Kidney glomerular epithelial cell (primary cell): ENCODE data around the gene COQ8B.
A peak's percentile ranks its signal among the peaks of the same experiment; 100 is the strongest.
"Not testable (repeated sequence)": the region's sequence is repeated elsewhere in the genome, so short reads cannot be mapped to it uniquely, and the experiment has no call there.

ENCODE experiments used
- DNase-seq: peaks from one replicate; lab custom pipeline; 2025; lab: John Stamatoyannopoulos, UW

COQ8B gene

DNA sequence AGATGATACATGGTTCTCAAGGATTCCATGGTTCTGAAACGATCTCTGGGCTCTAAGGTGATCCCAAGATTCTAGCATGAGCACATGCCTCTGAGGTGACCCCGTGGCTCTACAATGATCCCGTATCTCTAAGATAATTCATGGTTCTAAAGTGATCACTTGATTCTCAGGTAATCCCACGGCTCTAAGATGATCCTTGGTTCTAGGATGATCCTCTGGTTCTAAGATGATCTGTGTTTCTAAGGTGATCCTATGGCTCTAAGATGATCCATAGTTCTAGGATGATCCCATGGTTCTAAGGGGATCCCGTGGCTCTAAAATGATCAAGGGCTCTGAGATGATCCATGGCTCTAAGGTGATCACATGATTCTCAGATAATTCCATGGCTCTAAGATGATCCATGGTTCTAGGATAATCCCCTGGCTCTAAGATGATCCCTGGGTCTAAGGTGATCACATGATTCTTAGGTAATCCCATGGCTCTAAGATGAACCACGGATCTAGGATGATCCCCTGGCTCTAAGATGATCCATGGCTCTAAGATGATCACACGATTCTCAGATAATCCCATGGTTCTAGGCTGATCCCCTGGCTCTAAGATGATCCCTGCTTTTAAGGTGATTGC is 47.6 kb downstream of the COQ8B start:
- no peak for DNase-seq

DNA sequence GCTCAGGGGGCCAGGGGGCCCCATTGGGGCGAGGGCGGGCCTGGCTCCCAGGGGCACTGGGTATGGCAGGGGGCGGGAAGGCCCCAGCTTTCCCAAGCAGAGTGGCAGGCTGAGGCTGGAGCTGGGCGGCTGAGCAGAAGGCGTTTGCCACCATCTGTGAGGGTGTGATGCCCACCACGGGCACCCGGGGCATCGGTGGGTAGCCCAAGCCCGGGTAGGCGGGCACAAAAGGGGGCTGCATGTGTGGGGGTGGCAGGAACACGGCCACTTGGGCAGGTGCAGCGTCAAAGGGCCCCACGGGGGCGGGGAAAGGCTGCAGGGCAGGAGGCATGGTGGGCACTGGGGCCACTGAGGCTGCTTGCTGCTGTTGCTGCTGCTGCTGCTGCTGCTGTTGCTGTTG is 49.1 kb downstream of the COQ8B start:
- no peak for DNase-seq

DNA sequence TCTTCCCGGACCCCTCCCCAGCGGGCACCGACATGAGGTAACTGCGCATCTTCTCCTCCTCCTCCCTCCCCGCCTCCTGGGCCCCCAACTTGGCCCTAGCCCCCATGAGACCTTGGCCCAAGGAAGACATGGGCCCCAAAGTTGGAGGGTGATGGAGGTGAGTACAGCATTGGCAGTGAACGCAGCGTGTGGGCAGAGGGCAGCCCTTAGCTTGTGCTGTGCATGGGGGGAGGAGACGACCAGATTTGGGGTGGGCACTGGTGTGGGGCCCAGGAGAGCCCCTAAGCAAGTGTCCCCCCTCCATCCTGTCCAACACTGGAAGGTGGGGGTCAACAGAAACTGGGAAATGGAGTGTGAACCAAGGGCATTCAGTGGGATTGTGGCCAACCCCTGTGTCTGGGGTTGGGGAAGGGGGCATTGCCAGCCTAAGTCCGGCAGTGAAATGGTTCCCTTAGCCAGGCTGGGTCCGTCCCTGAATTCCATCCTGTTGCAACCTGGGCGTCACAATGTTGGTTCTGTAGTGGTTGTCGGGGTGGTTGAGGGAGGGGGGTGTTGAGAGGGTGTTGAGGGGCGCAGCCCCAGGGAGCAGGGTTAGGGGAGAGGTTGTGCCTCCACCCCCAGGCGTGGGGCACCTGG is 49.8 kb downstream of the COQ8B start:
- DNase-seq = no peak

DNA sequence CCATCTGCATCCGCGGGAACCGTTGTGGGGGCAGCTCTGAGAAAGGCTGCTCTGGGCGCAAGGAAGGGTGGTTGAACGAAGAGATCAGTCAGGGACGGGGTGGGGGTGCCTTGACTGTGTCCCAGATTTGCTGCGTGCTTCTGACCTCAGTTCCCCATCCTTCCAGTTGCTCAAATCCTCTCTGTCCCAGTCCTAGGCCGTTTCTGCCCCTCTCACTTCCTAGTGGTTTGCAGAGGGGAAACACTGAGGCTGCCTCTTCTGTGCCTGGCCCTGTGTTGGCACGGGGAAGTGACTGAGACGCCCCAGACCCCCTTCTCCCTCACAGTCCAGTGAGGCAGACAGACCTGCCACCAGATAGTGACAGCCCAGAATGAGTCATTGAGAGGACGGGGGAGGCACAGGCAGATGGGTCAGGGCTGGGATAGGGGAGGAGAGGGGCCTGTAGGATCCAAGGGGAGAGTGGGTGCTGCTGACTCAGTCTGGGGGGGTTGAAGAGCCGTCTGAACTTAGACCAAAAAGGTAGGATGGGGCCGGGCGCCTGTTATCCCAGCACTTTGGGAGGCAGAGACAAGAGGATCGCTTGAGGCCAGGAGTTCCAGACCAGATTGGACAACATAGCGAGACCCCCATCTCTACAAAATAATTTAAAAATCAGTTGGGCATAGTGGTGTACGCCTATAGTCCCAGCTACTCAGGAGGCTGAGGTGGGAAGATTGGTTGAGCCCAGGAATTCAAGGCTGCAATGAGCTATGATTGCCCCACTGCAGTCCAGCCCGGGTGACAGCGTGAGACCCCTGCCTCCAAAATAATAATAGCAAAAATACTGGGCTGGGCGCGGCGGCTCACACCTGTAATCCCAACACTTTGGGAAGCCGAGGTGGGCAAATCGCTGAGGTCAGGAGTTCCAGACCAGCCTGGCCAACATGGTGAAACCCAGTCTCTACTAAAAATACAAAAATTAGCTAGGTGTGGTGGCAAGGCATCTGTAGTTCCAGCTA is 52.7 kb downstream of the COQ8B start:
- peak; percentile 56 for DNase-seq

DNA sequence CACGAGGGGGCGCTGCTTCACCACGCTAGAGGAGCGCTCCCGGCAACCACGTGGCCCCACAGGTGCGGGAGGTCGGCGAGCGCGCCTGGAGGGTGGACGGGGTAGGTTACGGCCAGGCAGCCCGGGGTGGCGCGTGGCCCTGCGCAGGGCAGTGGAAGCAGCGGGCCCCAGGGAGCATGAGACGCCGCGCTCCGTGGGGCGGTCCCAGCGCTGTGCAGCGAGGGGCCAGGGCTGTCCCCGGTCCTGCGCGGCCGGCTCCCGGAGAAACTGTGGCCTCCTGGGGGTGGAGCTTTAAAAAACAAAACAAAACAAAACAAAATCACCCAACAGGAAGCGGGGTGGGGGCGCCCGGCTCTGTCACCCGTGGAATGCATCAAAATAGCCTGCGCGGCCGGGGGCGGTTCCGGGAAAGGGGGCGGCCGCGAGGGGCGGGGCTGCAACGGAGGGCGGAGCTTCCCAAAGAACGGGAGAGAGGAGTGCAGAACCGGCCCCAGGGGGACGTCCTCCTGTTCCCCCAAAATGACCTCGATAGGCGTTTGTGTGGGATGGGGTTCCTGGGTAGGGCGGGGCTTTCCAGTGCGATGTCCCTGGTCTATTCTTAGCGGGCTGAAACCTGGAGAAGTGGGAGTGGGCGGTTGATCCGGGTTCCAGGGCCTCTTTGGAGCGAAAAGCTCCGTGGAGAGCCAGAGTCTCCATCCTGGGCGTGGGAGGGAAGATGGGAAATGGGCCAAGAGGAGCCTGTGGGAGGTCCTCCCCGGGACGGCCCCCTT is 53.6 kb downstream of the COQ8B start:
- peak; percentile 73 for DNase-seq

DNA sequence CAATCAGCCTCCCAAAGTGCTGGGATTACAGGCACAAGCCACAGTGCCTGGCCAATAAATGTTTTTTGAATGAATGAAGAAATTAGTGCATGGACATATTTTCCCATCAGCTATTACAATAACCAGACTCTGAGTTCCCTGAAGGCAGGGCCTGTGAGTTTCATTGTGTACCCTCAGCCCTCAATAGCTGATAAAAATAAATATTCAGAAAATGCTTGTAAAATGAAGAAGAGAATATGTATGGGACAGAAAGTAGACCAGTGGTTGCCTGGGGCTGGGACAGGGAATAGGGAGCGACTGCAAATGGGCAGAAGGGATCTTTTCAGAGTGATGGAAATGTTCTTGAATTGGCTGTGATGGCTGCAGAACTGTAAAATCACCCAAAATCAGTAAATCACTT is 55.1 kb downstream of the COQ8B start:
- no peak for DNase-seq

DNA sequence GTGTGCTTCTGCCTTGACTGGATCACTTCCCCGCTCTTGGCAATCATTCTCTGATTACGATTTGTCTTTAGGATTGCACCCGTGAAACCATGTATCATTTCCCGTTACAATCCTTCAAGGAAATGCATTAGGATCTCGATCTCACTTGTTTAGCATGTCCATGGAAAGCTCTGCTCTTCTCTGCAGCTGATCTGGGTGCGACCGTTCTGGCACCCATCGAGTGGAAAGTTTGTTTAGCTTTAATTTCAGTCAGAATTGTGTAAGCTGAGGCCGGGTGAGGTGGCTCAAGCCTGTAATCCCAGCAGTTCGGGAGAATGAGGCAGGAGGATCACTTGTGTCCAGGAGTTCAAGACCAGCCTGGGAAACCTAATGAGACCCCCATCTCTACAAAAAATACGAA is 57.1 kb downstream of the COQ8B start:
- no peak for DNase-seq

DNA sequence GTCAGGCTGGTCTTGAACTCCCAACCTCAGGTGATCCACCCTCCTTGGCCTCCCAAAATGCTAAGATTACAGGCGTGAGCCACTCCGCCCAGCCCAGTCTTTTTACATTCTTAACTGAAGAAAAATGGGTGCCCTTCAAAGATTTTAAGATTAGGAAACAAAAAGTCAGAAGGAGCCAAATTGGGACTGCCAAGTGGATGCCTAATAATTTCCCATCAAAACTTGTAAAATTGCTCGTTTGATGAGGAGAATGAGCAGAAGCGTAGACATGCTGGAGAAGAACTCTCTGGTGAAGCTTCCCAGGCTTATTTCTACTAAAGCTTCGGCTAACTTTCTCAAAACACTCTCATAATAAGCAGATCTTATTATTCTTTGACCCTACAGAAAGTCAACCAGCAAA is 57.6 kb downstream of the COQ8B start:
- DNase-seq = no peak

DNA sequence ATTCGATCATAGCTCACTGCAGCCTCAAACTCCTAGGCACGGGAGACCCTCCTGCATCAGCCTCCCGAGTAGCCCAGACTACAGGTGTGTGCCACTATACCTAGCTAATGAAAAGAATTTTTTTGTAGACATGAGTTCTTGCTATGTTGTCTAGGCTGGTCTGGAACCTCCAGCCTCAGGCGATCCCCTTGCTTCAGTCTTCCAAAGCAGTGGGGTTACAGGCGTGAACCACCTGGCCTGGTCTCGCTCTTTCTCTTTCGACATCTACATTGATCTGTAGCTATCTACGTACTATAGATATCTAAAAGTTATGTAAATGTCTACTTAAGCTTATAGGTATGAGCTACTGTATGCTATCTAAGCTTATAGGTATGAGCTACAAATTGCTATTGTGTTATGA is 58.7 kb downstream of the COQ8B start:
- DNase-seq = no peak

DNA sequence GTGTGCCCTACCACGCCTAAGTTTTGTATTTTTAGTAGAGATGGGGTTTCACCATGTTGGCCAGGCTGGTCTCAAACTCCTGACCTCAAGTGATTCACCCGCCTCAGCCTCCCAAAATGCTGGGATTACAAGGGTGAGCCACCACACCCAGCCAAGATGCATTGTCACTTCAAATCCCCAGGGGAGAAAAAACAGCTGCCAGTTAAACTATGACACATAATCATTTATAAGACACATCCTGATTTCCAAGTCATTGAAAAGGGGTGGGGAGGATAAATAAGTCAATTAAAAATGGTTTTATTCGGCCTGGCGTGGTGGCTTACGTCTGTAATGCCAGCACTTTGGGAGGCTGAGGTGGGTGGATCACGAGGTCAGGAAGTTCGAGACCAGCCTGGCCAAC is 61.0 kb downstream of the COQ8B start:
- not testable (repeated sequence) for DNase-seq

DNA sequence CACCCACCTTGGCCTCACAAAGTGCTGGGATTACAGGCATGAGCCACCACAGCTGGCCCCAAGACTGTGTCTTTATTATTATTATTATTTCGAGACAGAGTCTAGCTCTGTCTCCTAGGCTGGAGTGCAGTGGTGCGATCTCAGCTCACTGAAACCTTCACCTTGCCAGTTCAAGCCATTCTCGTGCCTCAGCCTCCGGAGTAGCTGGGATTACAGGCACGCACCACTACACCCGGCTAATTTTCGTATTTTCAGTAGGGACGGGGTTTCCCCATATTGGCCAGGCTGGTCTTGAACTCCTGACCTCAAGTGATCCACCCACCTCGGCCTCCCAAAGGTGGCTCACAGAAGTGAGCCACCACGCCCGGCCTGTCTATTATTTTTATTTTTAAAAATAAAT is 64.4 kb downstream of the COQ8B start:
- not testable (repeated sequence) for DNase-seq

DNA sequence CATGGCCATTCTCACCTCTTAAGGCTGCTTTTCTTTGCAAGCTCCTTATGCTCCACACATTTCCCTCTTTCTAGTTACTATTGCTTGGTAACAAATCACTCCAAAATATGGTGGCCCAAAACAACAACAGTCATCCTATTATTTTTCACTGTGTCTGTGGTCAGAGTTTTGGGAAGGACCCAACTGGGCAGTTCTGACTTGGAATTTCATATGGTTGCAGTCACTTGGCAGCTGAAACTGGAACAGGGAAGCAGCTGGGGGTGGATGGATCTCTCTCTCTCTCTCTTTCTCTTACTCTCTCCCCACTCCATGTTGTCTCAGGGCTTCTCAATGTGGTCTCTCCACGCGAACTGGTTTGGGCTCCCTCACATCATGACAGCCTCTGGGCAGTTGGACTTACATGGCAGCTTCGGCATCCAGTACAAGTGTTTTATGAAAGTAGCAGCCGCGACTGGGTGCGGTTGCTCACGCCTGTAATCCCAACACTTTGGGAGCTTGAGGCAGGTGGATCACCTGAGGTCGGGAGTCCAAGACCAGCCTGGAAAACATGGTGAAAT is 65.9 kb downstream of the COQ8B start:
- DNase-seq = no peak

DNA sequence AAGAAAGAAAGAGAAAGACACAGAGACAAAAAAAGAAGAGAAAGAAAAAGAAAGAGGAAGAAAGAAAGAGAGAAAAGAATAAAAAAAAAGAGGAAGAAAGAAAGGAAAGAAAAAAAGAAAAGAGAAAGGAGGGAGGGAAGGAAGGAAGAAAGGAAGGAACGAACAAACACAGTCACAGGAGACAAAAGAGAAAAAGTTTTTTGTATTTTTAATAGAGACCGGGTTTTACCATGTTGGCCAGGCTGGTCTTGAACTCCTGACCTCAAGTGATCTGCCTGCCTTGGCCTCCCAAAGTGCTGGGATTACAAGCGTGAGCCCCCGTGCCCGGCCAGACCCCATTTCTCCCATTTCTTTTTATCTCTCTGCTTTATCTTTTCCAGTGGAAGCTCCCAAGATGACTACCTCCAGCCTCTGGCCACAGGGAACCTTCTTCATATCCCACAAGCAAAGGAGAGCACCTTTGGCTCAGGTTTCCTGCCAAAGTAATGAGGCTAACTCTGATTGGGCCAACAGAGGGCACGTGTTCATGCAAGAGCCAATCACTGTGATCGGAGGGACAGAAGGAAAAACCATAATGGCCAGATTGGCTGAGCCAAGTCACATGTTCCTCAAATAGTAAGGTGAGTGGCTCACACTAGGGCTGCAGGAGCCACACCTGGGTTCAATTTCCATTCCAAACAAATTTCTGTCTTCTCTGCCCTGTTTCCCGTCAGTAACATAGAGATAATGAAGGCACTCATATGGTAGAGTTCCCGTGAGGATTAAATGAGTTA is 66.6 kb downstream of the COQ8B start:
- not testable (repeated sequence) for DNase-seq

DNA sequence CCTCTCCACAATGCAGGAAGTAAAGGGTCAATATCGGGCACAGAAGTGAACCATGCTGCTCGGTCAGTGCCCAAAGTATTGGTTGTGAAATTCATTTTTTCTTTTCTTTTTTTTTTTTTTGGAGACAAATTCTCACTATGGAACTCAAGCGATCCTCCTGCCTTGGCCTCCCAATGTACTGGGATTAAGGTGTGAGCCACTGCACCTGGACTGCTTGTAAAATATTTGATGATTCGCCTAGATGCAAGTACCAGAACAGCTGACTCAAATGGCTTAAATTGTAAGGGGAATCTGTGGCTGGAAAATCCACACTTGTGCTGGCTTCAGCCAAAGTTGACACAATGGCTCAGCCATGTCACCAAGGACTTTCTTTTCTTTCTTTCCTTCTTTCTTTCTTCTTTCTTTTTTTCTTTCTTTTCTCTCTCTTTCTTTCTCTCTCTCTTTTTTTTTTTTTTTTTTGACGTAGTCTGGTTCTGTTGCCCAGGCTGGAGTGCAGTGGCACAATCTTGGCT is 69.9 kb downstream of the COQ8B start:
- peak; percentile 14 for DNase-seq

DNA sequence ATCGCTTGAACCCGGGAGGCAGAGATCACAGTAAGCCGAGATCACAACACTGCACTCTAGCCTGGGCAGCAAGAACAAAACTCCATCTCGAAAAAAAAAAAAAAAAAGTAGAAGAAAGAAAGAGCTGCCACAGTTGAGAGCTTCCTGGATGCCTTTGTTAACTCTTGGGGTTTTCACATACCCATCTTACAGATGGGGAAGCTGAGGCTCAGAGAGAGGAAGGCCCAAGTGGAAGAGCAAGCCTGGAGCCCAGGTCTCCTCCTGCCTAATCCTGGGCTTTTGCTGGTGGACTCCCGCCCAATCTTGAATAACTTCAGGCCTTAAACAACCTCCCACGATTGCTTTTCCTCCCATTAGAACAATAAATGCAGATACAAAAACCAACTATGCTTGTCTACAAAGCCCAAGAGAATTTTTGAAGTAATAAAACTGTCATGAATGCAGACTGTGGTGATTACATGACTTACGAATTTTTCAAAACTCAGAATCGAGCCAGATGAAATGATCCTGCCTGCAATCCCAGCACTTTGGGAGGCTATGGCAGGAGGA is 73.9 kb downstream of the COQ8B start:
- no peak for DNase-seq

DNA sequence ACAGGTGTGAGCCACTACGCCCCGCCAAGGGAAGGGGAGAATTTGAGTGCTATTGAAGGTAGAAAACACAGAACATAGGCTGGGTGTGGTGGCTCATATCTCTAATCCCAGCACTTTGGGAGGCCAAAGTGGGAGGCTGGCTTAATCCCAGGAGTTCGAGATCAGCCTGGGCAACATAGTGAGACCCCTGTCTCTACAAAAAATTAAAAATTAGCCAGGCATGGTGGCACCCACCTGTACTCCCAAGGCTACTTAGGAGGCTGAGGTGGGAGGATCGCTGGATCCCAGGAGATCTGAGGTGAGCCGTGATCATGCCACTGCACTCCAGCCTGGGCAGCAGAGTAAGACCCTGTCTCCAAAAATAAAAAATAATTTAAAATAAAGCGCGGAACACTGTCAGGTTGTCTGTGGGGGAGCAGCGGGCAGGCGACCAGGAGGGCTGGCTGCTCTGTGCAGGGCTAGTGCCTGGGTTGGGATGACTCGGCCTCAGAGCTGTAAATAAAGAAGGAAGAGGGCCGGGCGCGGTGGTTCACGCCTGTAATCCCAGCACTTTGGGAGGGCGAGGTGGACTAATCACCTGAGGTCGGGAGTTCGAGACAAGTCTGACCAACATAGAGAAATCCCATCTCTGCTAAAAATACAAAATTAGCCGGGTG is 74.5 kb downstream of the COQ8B start:
- DNase-seq = no peak
